NT2/D1 (cell line): ENCODE data around the gene RPS8.

ENCODE experiments used
- SUZ12 ChIP-seq: IDR thresholded peaks from 2 replicates; pipeline ENCODE4 v1.6.1; 2011; ENCODE audit not compliant: insufficient read length, insufficient read depth; ENCODE audit errors: extremely low read depth
- YY1 ChIP-seq: IDR thresholded peaks from 2 replicates; pipeline ENCODE4 v1.6.1; 2011; ENCODE audit not compliant: insufficient read length, insufficient read depth
- ZNF274 ChIP-seq: IDR thresholded peaks from 2 replicates; pipeline ENCODE4 v1.6.1; 2011; ENCODE audit warnings: mild to moderate bottlenecking, low read depth, low read length

DNA sequence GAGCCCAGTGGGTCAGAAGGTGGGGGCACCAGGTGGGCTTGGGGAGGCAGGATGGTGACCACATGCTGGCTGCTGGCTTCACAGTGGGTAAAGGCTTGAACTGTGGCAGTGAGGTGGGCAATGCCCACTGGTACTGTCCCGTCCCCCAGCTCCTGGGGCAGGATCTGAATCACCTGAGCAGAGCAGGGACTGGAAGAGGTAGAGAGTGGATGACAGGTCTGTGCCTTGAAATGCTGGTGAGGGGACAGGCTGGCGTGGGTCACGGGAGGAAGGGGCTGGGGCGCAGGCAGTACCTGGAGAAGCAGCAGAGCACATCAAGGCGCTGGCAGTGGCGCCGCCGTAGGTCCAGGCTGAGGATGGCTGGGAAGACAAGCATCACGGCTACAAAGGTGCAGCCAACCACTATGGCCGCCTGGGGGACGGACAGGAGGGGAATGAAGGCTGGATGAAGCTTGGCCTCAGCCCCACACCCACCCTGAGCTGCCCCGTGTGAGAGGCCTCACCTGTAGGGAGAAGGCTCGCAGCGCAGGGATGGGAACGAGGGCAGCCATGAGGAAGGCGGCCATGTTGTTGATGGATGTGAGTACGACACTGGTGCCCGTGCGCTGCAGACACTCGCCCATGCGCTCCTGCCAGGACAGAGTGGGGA, 52.8 kb downstream of the RPS8 start:
- TF ChIP-seq ZNF274: no peak
- TF ChIP-seq YY1: no peak
- no peak for TF ChIP-seq SUZ12
